Measurements from ENCODE around the gene CRLF3. TPM values are rescaled to one million over a fixed set of nuclear protein-coding genes. Genes with fewer than 3 reads are reported as not detected.

CRLF3 gene, protein sequence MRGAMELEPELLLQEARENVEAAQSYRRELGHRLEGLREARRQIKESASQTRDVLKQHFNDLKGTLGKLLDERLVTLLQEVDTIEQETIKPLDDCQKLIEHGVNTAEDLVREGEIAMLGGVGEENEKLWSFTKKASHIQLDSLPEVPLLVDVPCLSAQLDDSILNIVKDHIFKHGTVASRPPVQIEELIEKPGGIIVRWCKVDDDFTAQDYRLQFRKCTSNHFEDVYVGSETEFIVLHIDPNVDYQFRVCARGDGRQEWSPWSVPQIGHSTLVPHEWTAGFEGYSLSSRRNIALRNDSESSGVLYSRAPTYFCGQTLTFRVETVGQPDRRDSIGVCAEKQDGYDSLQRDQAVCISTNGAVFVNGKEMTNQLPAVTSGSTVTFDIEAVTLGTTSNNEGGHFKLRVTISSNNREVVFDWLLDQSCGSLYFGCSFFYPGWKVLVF
- total RNA-seq (1 to 10 TPM; 4.2 to 9.5 (median 5.6) TPM), polyA plus RNA-seq (1 to 10 TPM; 3.2 to 4.7 TPM)
- long read RNA-seq, donor 1, transcript CRLF3-201 (8 exons, 2,957 nt), result major isoform, 9 of 15 reads
- long read RNA-seq, donor 1, partial matches to known transcripts, result 1 of 15 reads
- long read RNA-seq, donor 1, other reads (novel, unspliced or antisense), result 5 of 15 reads
- long read RNA-seq, donor 2, transcript CRLF3-201 (8 exons, 2,957 nt), result major isoform, 6 of 12 reads
- long read RNA-seq, donor 2, partial matches to known transcripts, result 0 of 12 reads
- long read RNA-seq, donor 2, other reads (novel, unspliced or antisense), result 6 of 12 reads
- long read RNA-seq, donor 3, transcript CRLF3-201 (8 exons, 2,957 nt), result major isoform, 19 of 31 reads
- long read RNA-seq, donor 3, partial matches to known transcripts, result 1 of 31 reads
- long read RNA-seq, donor 3, other reads (novel, unspliced or antisense), result 10 of 31 reads

DNA sequence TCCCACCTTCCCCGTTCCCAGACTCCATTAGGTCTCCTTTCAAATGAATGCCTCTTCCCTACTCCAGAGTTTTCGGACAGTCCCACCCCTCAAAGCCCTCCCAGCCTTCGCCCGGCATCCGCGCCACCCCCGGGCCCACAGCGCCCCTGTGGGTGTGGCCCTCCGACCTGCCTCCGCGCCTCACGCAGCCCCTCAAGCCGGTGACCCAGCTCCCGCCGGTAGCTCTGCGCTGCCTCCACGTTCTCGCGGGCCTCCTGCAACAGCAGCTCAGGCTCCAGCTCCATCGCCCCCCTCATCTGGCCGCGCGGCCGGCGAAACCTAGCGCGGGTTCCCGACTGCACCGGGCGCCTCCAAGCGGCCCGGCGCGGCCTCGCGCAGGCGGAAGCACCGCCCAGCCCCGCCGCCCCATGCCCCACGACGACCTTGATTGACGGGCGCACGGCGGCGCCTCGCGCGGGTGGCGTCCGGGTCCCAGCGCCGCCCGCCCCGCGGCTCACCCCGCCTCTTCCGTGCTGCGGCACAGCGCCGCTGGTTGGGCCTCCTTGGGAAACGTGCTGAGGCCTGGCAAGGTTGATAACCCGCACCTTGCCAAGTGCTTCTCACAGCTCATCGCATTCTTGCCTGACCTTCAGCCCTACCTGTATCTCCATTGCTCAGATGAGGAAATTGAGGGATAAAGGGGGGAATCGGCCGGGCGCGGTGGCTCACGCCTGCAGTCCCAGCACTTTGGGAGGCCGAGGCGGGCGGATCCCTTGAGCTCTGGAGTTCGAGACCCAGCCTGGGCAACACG, at the start of gene CRLF3:
CRLF3 (minus strand) TSS at position 337 of the 790 bp plus-strand sequence; CDS start at position 296, 41 bp downstream.
- 5 to 8% methylated on average over 72 to 75 of the region's 75 CpGs for WGBS, 2 donors
- Histone ChIP-seq H3K4me3 (peak within 1 kb of the TSS; percentile 42 to 98 (median 94)), H3K4me1 (peaks cover 0 to 61% (median 28%) of the 10 kb centered on the region in 9 donors), H3K27ac (peak within 1 kb of the TSS in 9 of 10 donors; percentile 62 to 97 (median 82)), H3K36me3 (no peaks in the 10 kb centered on the region), H3K9me3 (no peaks in the 10 kb centered on the region), H3K27me3 (no peaks in the 10 kb centered on the region)
- TF ChIP-seq, protein P1, sequence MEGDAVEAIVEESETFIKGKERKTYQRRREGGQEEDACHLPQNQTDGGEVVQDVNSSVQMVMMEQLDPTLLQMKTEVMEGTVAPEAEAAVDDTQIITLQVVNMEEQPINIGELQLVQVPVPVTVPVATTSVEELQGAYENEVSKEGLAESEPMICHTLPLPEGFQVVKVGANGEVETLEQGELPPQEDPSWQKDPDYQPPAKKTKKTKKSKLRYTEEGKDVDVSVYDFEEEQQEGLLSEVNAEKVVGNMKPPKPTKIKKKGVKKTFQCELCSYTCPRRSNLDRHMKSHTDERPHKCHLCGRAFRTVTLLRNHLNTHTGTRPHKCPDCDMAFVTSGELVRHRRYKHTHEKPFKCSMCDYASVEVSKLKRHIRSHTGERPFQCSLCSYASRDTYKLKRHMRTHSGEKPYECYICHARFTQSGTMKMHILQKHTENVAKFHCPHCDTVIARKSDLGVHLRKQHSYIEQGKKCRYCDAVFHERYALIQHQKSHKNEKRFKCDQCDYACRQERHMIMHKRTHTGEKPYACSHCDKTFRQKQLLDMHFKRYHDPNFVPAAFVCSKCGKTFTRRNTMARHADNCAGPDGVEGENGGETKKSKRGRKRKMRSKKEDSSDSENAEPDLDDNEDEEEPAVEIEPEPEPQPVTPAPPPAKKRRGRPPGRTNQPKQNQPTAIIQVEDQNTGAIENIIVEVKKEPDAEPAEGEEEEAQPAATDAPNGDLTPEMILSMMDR (IDR thresholded peaks at IDR 0.05), result peak; percentile 24 to 80 (median 64)
- ATAC-seq, result peak; percentile 96 to 99 (median 99)
- peak; percentile 88 to 90 for DNase-seq
- intact Hi-C loops (cut with DNase I), result loop anchor here in 1 of 10 donors (5.0 kb wide), 1 partner anchor 347 kb away; the partner anchor contains the start of gene GOSR1

DNA sequence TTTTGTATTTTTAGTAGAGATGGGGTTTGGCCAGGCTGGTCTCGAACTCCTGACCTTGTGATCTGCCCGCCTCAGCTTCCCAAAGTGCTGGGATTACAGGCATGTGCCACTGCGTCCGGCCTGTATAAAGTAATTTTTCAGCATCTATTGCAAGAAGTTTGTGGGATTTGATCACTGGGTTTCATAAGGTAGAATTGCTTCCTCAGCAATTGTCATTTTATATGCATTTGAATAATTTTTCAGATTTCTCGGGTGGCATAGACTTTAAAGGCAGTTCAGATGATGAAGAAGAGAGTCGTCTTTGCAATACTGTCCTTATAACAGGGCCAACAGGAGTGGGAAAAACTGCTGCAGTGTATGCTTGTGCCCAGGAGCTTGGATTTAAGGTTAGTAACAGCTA, 44.5 kb upstream of the CRLF3 start:
- Histone ChIP-seq H3K9me3 (no peaks in the 10 kb centered on the region), H3K27ac (no peak overlapping the region), H3K36me3 (peaks cover 0 to 70% (median 0%) of the 10 kb centered on the region in 9 donors), H3K4me1 (no peaks in the 10 kb centered on the region), H3K4me3 (no peak overlapping the region), H3K27me3 (no peaks in the 10 kb centered on the region)
- ATAC-seq, result no peak
- TF ChIP-seq, protein P1 (IDR thresholded peaks at IDR 0.05), result no peak
- 97% methylated on average over 6 of the region's 6 CpGs for WGBS, 2 donors
- DNase-seq, result no peak
- intact Hi-C loops (cut with DNase I), result no loop called here

DNA sequence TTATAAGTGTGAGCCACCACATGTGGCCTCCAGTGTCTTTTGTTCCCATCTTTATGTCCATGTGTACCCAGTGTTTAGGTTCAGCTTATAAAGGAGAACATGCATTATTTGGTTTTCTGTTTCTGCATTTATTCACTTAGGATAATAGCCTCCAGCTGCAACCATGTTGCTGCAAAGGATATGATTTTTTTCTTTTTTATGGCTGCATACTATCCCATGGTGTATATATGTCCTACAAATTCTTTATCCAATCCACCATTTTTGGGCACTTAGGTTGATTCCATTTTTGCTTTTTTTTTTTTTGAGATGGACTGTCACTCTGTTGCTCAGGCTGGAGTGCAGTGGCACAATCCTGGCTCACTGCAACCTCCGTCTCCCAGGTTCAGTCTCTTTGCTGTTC, 40.1 kb upstream of the CRLF3 start:
- H3K27me3 ChIP-seq, result no peaks in the 10 kb centered on the region
- no peak overlapping the region for H3K27ac ChIP-seq
- no peaks in the 10 kb centered on the region for H3K9me3 ChIP-seq
- DNase-seq, result no peak
- no peak overlapping the region for H3K4me3 ChIP-seq
- no peak for ATAC-seq
- H3K4me1 ChIP-seq, result no peaks in the 10 kb centered on the region
- 95 to 100% methylated on average over 1 of the region's 1 CpG for WGBS, 2 donors
- H3K36me3 ChIP-seq, result peaks cover 0 to 62% (median 0%) of the 10 kb centered on the region in 9 donors
- intact Hi-C loops (cut with DNase I), result no loop called here
- TF ChIP-seq, protein P1 (IDR thresholded peaks at IDR 0.05), result no peak

All from heart right ventricle (tissue), 16 donors.